Measurements from ENCODE around the gene PLAC8.

DNA sequence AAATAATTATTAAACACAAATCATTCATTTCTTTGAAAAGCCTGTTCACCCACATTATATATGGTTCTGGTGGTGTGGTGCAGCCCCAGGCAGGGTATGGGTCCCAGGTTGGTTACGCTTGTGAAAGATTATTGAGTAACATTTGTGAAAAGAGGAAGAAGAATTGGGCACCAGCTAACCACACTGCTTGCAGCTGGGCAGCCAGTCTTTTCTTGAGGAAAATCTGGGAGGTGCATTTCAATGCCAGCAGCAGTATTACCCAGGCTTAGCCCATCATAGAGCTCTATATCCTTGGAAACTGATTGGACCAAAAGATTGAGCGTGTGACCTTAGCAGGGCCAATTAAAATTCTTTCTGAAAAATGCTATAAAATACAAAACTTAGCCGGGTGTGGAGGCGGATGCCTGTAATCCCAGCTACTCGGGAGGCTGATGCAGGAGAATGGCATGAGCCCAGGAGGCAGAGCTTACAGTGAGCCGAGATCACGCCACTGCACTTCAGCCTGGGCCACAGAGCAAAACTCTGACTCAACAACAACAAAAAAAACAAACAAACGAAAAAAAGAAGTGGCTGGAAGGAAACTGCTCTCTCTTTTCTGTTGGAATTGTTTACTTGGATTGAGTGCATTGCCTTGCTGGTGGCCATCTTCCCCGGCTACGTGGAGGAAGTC lies 9.7 kb upstream of the PLAC8 start:
- TF ChIP-seq, protein P1, sequence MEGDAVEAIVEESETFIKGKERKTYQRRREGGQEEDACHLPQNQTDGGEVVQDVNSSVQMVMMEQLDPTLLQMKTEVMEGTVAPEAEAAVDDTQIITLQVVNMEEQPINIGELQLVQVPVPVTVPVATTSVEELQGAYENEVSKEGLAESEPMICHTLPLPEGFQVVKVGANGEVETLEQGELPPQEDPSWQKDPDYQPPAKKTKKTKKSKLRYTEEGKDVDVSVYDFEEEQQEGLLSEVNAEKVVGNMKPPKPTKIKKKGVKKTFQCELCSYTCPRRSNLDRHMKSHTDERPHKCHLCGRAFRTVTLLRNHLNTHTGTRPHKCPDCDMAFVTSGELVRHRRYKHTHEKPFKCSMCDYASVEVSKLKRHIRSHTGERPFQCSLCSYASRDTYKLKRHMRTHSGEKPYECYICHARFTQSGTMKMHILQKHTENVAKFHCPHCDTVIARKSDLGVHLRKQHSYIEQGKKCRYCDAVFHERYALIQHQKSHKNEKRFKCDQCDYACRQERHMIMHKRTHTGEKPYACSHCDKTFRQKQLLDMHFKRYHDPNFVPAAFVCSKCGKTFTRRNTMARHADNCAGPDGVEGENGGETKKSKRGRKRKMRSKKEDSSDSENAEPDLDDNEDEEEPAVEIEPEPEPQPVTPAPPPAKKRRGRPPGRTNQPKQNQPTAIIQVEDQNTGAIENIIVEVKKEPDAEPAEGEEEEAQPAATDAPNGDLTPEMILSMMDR (optimal IDR thresholded peaks at IDR 0.05 in 1 of 3, IDR thresholded peaks at IDR 0.05 in 1 of 3, conservative IDR thresholded peaks at IDR 0.05 in 1 of 3; ENCODE audit: extremely low read depth in 1 of 3, insufficient read depth in 2 of 3, low read length in 3 of 3) = no peak
- TF ChIP-seq EZH2 (IDR thresholded peaks at IDR 0.05; ENCODE audit: low read length) = no peak

All from keratinocyte (primary cell).